Naive thymus-derived CD8-positive, alpha-beta T cell (primary cell): ENCODE data around the gene PPP1R13B. TPM values are rescaled to one million over a fixed set of nuclear protein-coding genes. Genes with fewer than 3 reads are reported as not detected.

Experiments
- ATAC-seq, 2 donors: fragments of 150-1000 bp; cut with Tn5 transposase in 1 of 2; sonication (Bioruptor Pico), chemical (Tn5 transposase) in 1 of 2; 1 replicate in 1 of 2; 2 replicates in 1 of 2; pipeline ENCODE4 v1.10.0; 2021; ENCODE audit warnings: mild to moderate bottlenecking in 2 of 2, moderate library complexity in 2 of 2
- POLR2A ChIA-PET: fragments of 350-600 bp; sonication (Branson Sonifier 250); formaldehyde crosslinking; loops from one replicate; lab custom pipeline; 2021; ENCODE audit warnings: antibody characterized with exemption; lab: Charles Lee
- DNase-seq, 10 donors: peaks; one replicate each; pipeline versions ENCODE4 v3.0.0 to v3.0.0-alpha.2; 2020 to 2022
- H3K27ac Mint-ChIP-seq, 10 donors: one replicate each; pipeline ENCODE4 v1.8.0; 2020 to 2022; ENCODE audit warnings: mild to moderate bottlenecking in 10 of 10, mixed read lengths in 10 of 10, moderate library complexity in 4 of 10, inconsistent platforms in 1 of 10
- H3K27me3 Mint-ChIP-seq, 5 donors: one replicate each; pipeline ENCODE4 v1.8.0; 2021 to 2022; ENCODE audit warnings: mixed read lengths in 5 of 5
- H3K36me3 Mint-ChIP-seq, 3 donors: one replicate each; pipeline ENCODE4 v1.8.0; 2020 to 2022; ENCODE audit warnings: mixed read lengths in 3 of 3, mild to moderate bottlenecking in 2 of 3, inconsistent platforms in 1 of 3
- H3K4me1 Mint-ChIP-seq, 4 donors: one replicate each; pipeline ENCODE4 v1.8.0; 2021 to 2022; ENCODE audit warnings: mixed read lengths in 4 of 4
- H3K4me3 Mint-ChIP-seq, 10 donors: one replicate each; pipeline ENCODE4 v1.8.0; 2020 to 2022; ENCODE audit warnings: mild to moderate bottlenecking in 10 of 10, mixed read lengths in 10 of 10, moderate library complexity in 6 of 10, inconsistent platforms in 1 of 10
- H3K9me3 Mint-ChIP-seq, 9 donors: one replicate each; pipeline ENCODE4 v1.8.0; 2020 to 2022; ENCODE audit warnings: mixed read lengths in 9 of 9, mild to moderate bottlenecking in 3 of 9, inconsistent platforms in 1 of 9, moderate library complexity in 1 of 9
- polyA plus RNA-seq, 3 donors: library from polyadenylated mRNA; unstranded; fragments of 300-500 nt; fragmentation: Illumina TruSeq; gene quantifications; one replicate each; pipeline ENCODE4 v1.2.3, GENCODE V29; 2021
- total RNA-seq, 8 experiments: library from RNA in 2 of 8; stranded (reverse) in 2 of 8; gene quantifications; one replicate each; pipeline ENCODE4 v1.2.3 and lab custom pipeline; 2021 to 2026

The PPP1R13B gene
- total and polyA plus RNA-seq, 5 experiments from 2014 or later: 2.5 to 40.3 (median 6.8) TPM

- Mint-ChIP-seq H3K4me1 (peaks cover 0 to 1% (median 0%) of the 10 kb centered on the region in 4 donors), H3K4me3 (no peak overlapping the region), H3K27me3 (peaks cover 0 to 2% (median 0%) of the 10 kb centered on the region in 5 donors), H3K9me3 (no peaks in the 10 kb centered on the region), H3K27ac (peak overlapping the region in 1 of 10 donors; percentile 18), H3K36me3 (no peaks in the 10 kb centered on the region)
- ATAC-seq (no peak), DNase-seq (no peak)
- POLR2A ChIA-PET: interaction anchor here (1.1 kb wide), 1 partner anchor 21 kb away, joined by 3 read pairs; no protein-coding TSS in a partner anchor
Observed at GRCh38 chr14:103867020-103867419, 19.6 kb upstream of the PPP1R13B start.

GRCh38 chr14:103863245-103863644 is 15.9 kb upstream of the PPP1R13B start:
- Mint-ChIP-seq H3K9me3 (no peaks in the 10 kb centered on the region), H3K36me3 (no peaks in the 10 kb centered on the region), H3K4me3 (no peak overlapping the region), H3K27me3 (peaks cover 0 to 4% (median 0%) of the 10 kb centered on the region in 5 donors), H3K27ac (no peak overlapping the region), H3K4me1 (no peaks in the 10 kb centered on the region)
- no peak for ATAC-seq
- POLR2A ChIA-PET: interaction anchor here (0.6 kb wide), 1 partner anchor 17 kb away, joined by 3 read pairs; no protein-coding TSS in a partner anchor
- no peak for DNase-seq

- POLR2A ChIA-PET: no interaction called here
- Mint-ChIP-seq H3K27ac (no peak overlapping the region), H3K4me3 (no peak overlapping the region), H3K9me3 (no peaks in the 10 kb centered on the region), H3K4me1 (peaks cover 0 to under 1% (median 0%) of the 10 kb centered on the region in 4 donors), H3K27me3 (peaks cover 0 to 4% (median 0%) of the 10 kb centered on the region in 5 donors), H3K36me3 (no peaks in the 10 kb centered on the region)
- ATAC-seq (no peak), DNase-seq (no peak)
Observed at GRCh38 chr14:103862393-103862782, 15.0 kb upstream of the PPP1R13B start.

- Mint-ChIP-seq H3K27me3 (peaks cover 0 to 3% (median 0%) of the 10 kb centered on the region in 5 donors), H3K4me1 (peaks cover 0 to 2% (median 0%) of the 10 kb centered on the region in 4 donors), H3K27ac (no peak overlapping the region), H3K4me3 (no peak overlapping the region), H3K9me3 (no peaks in the 10 kb centered on the region), H3K36me3 (no peaks in the 10 kb centered on the region)
- ATAC-seq: no peak
- no peak for DNase-seq
- POLR2A ChIA-PET: interaction anchor here (1.3 kb wide), 1 partner anchor 14 kb away, joined by 3 read pairs; no protein-coding TSS in a partner anchor
Observed at GRCh38 chr14:103861413-103862392, 14.3 kb upstream of the PPP1R13B start.

GRCh38 chr14:103859416-103860202 is 12.2 kb upstream of the PPP1R13B start:
- ATAC-seq: no peak
- H3K36me3 Mint-ChIP-seq: no peaks in the 10 kb centered on the region
- no peak overlapping the region for H3K27ac Mint-ChIP-seq
- POLR2A ChIA-PET: interaction anchor here (0.7 kb wide), 1 partner anchor 42 kb away, joined by 4 read pairs; no protein-coding TSS in a partner anchor
- H3K9me3 Mint-ChIP-seq: no peaks in the 10 kb centered on the region
- H3K4me1 Mint-ChIP-seq: peaks cover 2 to 8% (median 5%) of the 10 kb centered on the region in 4 donors
- no peak overlapping the region for H3K4me3 Mint-ChIP-seq
- H3K27me3 Mint-ChIP-seq: peaks cover 0 to 3% (median 0%) of the 10 kb centered on the region in 5 donors
- DNase-seq: no peak

- Mint-ChIP-seq H3K9me3 (no peaks in the 10 kb centered on the region), H3K36me3 (no peaks in the 10 kb centered on the region), H3K4me3 (no peak overlapping the region), H3K27me3 (peaks cover 0 to 3% (median 0%) of the 10 kb centered on the region in 5 donors), H3K4me1 (peaks cover 5 to 17% (median 13%) of the 10 kb centered on the region in 4 donors), H3K27ac (peak overlapping the region in 1 of 10 donors; percentile 37)
- POLR2A ChIA-PET: no interaction called here
- ATAC-seq (no peak), DNase-seq (no peak)
Observed at GRCh38 chr14:103858063-103858781, 10.8 kb upstream of the PPP1R13B start.

GRCh38 chr14:103857256-103857655 is 9.9 kb upstream of the PPP1R13B start:
- no peak overlapping the region for H3K27ac Mint-ChIP-seq
- no peaks in the 10 kb centered on the region for H3K36me3 Mint-ChIP-seq
- peaks cover 5 to 17% (median 13%) of the 10 kb centered on the region in 4 donors for H3K4me1 Mint-ChIP-seq
- peaks cover 0 to 3% (median 0%) of the 10 kb centered on the region in 5 donors for H3K27me3 Mint-ChIP-seq
- no peak for DNase-seq
- no peaks in the 10 kb centered on the region for H3K9me3 Mint-ChIP-seq
- no peak for ATAC-seq
- H3K4me3 Mint-ChIP-seq: no peak overlapping the region
- POLR2A ChIA-PET: no interaction called here

- no peak overlapping the region for H3K4me3 Mint-ChIP-seq
- H3K27ac Mint-ChIP-seq: peak overlapping the region in 1 of 10 donors; percentile 60
- H3K36me3 Mint-ChIP-seq: no peaks in the 10 kb centered on the region
- no peaks in the 10 kb centered on the region for H3K9me3 Mint-ChIP-seq
- POLR2A ChIA-PET: no interaction called here
- no peak for DNase-seq
- no peak for ATAC-seq
- H3K4me1 Mint-ChIP-seq: peaks cover 5 to 17% (median 13%) of the 10 kb centered on the region in 4 donors
- peaks cover 0 to 3% (median 0%) of the 10 kb centered on the region in 5 donors for H3K27me3 Mint-ChIP-seq
Observed at GRCh38 chr14:103856607-103857006, 9.2 kb upstream of the PPP1R13B start.

- H3K4me1 Mint-ChIP-seq: peaks cover 5 to 17% (median 13%) of the 10 kb centered on the region in 4 donors
- POLR2A ChIA-PET: no interaction called here
- H3K9me3 Mint-ChIP-seq: no peaks in the 10 kb centered on the region
- H3K27ac Mint-ChIP-seq: peak overlapping the region in 1 of 10 donors; percentile 60
- H3K27me3 Mint-ChIP-seq: no peaks in the 10 kb centered on the region
- no peaks in the 10 kb centered on the region for H3K36me3 Mint-ChIP-seq
- no peak overlapping the region for H3K4me3 Mint-ChIP-seq
- ATAC-seq (no peak), DNase-seq (no peak)
Observed at GRCh38 chr14:103856105-103856504, 8.7 kb upstream of the PPP1R13B start.

GRCh38 chr14:103855734-103856095 is 8.3 kb upstream of the PPP1R13B start:
- ATAC-seq (no peak), DNase-seq (no peak)
- H3K4me1 Mint-ChIP-seq: peaks cover 5 to 17% (median 13%) of the 10 kb centered on the region in 4 donors
- peak overlapping the region in 2 of 10 donors; percentile 5 to 27 for H3K27ac Mint-ChIP-seq
- H3K27me3 Mint-ChIP-seq: no peaks in the 10 kb centered on the region
- POLR2A ChIA-PET: no interaction called here
- H3K4me3 Mint-ChIP-seq: no peak overlapping the region
- H3K36me3 Mint-ChIP-seq: no peaks in the 10 kb centered on the region
- H3K9me3 Mint-ChIP-seq: no peaks in the 10 kb centered on the region

GRCh38 chr14:103854822-103855733 is 7.7 kb upstream of the PPP1R13B start:
- Mint-ChIP-seq H3K4me3 (peak overlapping the region in 1 of 10 donors; percentile 34), H3K36me3 (no peaks in the 10 kb centered on the region), H3K27ac (peak overlapping the region in 7 of 10 donors; percentile 15 to 68 (median 62)), H3K27me3 (no peaks in the 10 kb centered on the region), H3K4me1 (peaks cover 5 to 17% (median 13%) of the 10 kb centered on the region in 4 donors), H3K9me3 (no peaks in the 10 kb centered on the region)
- POLR2A ChIA-PET: no interaction called here
- no peak for ATAC-seq
- no peak for DNase-seq
